K562 (cell line): ENCODE results near the gene PARD3. TPM values are rescaled to one million over a fixed set of nuclear protein-coding genes. Genes with fewer than 3 reads are reported as not detected.

Source experiments
- ATAC-seq: fragments of 200-7000 bp; cut with Tn5 transposase; 3 replicates; pipeline ENCODE4 v1.9.1; 2020; ENCODE audit warnings: moderate library complexity
- BruUV-seq: library from RNA; stranded (reverse); fragments of 400-500 nt; replicated peaks from 2 replicates; lab custom pipeline; 2021; lab: Mats Ljungman, UMichigan
- CTCF ChIA-PET: fragments of 300-600 bp; formaldehyde crosslinking; extraction: SDS; loops from one replicate; lab custom pipeline; 2021; ENCODE audit warnings: low intra/inter-chr PET ratio; lab: Yijun Ruan, JAX
- POLR2A ChIA-PET: fragments of 300-600, 350-650 bp; sonication (Branson Sonifier 250); formaldehyde crosslinking; extraction: SDS; loops from one replicate; lab custom pipeline; 2021; ENCODE audit warnings: antibody characterized with exemption, inconsistent platforms; lab: Yijun Ruan, JAX
- DNase-seq, 4 experiments: peaks; one replicate each; pipeline versions ENCODE4 v3.0.0 to v3.0.0-alpha.2; 2011 to 2018; ENCODE audit warnings: low spot score in 3 of 4, mixed read lengths in 3 of 4; ENCODE audit errors: extremely low read depth in 1 of 4
- FAIRE-seq: peaks from 2 replicates; lab custom pipeline; 2011; peaks lifted over from hg19 to GRCh38; lab: Jason Lieb, UNC
- H2AFZ ChIP-seq: 2 replicates; pipeline ENCODE4 v1.6.0; 2011; ENCODE audit warnings: low read depth, low read length, control low read depth, inconsistent platforms
- H3K27ac ChIP-seq: fragments of 200-600 bp; 3 replicates; pipeline ENCODE4 v1.8.0; 2011; ENCODE audit warnings: low read depth, mild to moderate bottlenecking, control low read depth, inconsistent platforms, low read length, moderate library complexity, mixed read lengths; ENCODE audit errors: extremely low read depth
- H3K27me3 ChIP-seq, 2 experiments: fragments of 300-600 bp in 1 of 2; 2 replicates in 1 of 2; 3 replicates in 1 of 2; pipeline versions ENCODE4 v1.6.0 to v1.8.0; 2011; ENCODE audit warnings: inconsistent platforms in 2 of 2, low read length in 2 of 2, mild to moderate bottlenecking in 1 of 2, mixed read lengths in 1 of 2, moderate library complexity in 1 of 2; ENCODE audit not compliant: control insufficient read depth in 2 of 2, insufficient read depth in 2 of 2
- H3K36me3 ChIP-seq: fragments of 300-600 bp; 3 replicates; pipeline ENCODE4 v1.8.0; 2011; ENCODE audit warnings: mild to moderate bottlenecking, low read length, inconsistent platforms; ENCODE audit not compliant: control insufficient read depth, insufficient read depth
- H3K4me1 ChIP-seq, 2 experiments: fragments of 200-600 bp in 1 of 2; replicated peaks in 1 of 2; 2 replicates in 1 of 2; 3 replicates in 1 of 2; pipeline versions ENCODE4 v1.5.1 to v1.8.0; 2011; ENCODE audit warnings: inconsistent platforms in 2 of 2, low read length in 2 of 2, mild to moderate bottlenecking in 1 of 2, mixed read lengths in 1 of 2, moderate library complexity in 1 of 2; ENCODE audit not compliant: control insufficient read depth in 2 of 2, insufficient read depth in 2 of 2
- H3K4me2 ChIP-seq: 2 replicates; pipeline ENCODE4 v1.6.1; 2011; ENCODE audit warnings: low read length, control low read depth, inconsistent platforms, mixed read lengths; ENCODE audit not compliant: insufficient read depth
- H3K4me3 ChIP-seq: fragments of 200-600 bp; sonication (generic), shearing (Covaris generic); 2 replicates; pipeline ENCODE4 v1.5.1; 2016; ENCODE audit warnings: control low read depth, inconsistent platforms
- H3K79me2 ChIP-seq: fragments of 200-600 bp; 3 replicates; pipeline ENCODE4 v1.8.0; 2011; ENCODE audit warnings: low read length, inconsistent platforms; ENCODE audit not compliant: control insufficient read depth, insufficient read depth
- H3K9ac ChIP-seq, 2 experiments: 2 replicates each; pipeline versions ENCODE4 v1.6.0 to v1.6.1; 2011; ENCODE audit warnings: low read depth in 2 of 2, low read length in 2 of 2, control low read depth in 1 of 2, inconsistent platforms in 1 of 2, mild to moderate bottlenecking in 1 of 2, mixed read lengths in 1 of 2; ENCODE audit not compliant: insufficient read depth in 1 of 2
- H3K9me1 ChIP-seq: one replicate; pipeline ENCODE4 v1.6.0; 2011; ENCODE audit warnings: inconsistent platforms, mild to moderate bottlenecking, low read length, moderate library complexity; ENCODE audit not compliant: control insufficient read depth, insufficient read depth
- H3K9me3 ChIP-seq: replicated peaks from 2 replicates; pipeline ENCODE4 v1.5.1; 2011; ENCODE audit warnings: low read depth, low read length, inconsistent platforms; ENCODE audit not compliant: control insufficient read depth, insufficient read depth
- H4K20me1 ChIP-seq: replicated peaks from 2 replicates; pipeline ENCODE4 v1.6.1; 2011; ENCODE audit warnings: low read length, inconsistent platforms, mixed read lengths; ENCODE audit not compliant: control insufficient read depth, insufficient read depth
- ATF7 ChIP-seq: fragments of 450-650 bp; IDR thresholded peaks from 2 replicates; pipeline ENCODE4 v1.7.1; 2014; ENCODE audit warnings: mild to moderate bottlenecking, moderate library complexity
- HDAC6 ChIP-seq: IDR thresholded peaks from 2 replicates; pipeline ENCODE4 v1.6.1; 2012; ENCODE audit warnings: low read depth, mild to moderate bottlenecking, control low read depth, inconsistent platforms, low read length, moderate library complexity
- MAFG ChIP-seq: fragments of 450-650 bp; conservative IDR thresholded peaks from 2 replicates; pipeline ENCODE4 v1.6.1; 2016; ENCODE audit warnings: missing genetic modification characterization, missing compliant biosample characterization
- NCOR1 ChIP-seq: fragments of 450-650 bp; IDR thresholded peaks from 2 replicates; pipeline ENCODE4 v1.6.1; 2016; ENCODE audit warnings: mild to moderate bottlenecking, moderate library complexity
- NFATC3 ChIP-seq: fragments of 450-650 bp; IDR thresholded peaks from 2 replicates; pipeline ENCODE4 v1.6.1; 2017; ENCODE audit warnings: mild to moderate bottlenecking
- NFE2 ChIP-seq: IDR thresholded peaks from 2 replicates; pipeline ENCODE4 v1.6.1; 2014; ENCODE audit warnings: antibody characterized with exemption, low read depth
- SIN3B ChIP-seq: fragments of 450-650 bp; IDR thresholded peaks from 2 replicates; pipeline ENCODE4 v1.6.1; 2017; ENCODE audit warnings: low read depth, mild to moderate bottlenecking, moderate library complexity
- ZFP1 ChIP-seq: fragments of 450-650 bp; formaldehyde crosslinking; IDR thresholded peaks from 2 replicates; pipeline ENCODE4 v1.4.0; 2020; ENCODE audit warnings: mild to moderate bottlenecking, mixed read lengths
- ZFP36 ChIP-seq: fragments of 150-350 bp; IDR thresholded peaks from 2 replicates; pipeline ENCODE4 v1.6.1; 2018; ENCODE audit warnings: low read length, low read depth; ENCODE audit not compliant: partially characterized antibody
- ZHX1 ChIP-seq: fragments of 150-350 bp; conservative IDR thresholded peaks from 2 replicates; pipeline ENCODE4 v1.6.1; 2014; ENCODE audit warnings: low read length
- ZNF134 ChIP-seq: fragments of 250-450 bp; sonication (Bioruptor Pico); conservative IDR thresholded peaks from 2 replicates; pipeline ENCODE4 v1.4.0; 2020
- ZNF140 ChIP-seq: fragments of 250-450 bp; sonication (Bioruptor Pico); IDR thresholded peaks from 2 replicates; pipeline ENCODE4 v1.8.0; 2021; ENCODE audit warnings: moderate library complexity, mild to moderate bottlenecking, inconsistent platforms
- ZNF316 ChIP-seq: fragments of 450-650 bp; IDR thresholded peaks from 2 replicates; pipeline ENCODE4 v1.6.1; 2016
- WGBS: fragments of 100-300 bp; shearing (Covaris generic); methylation state at CpG from one replicate; pipeline ENCODE4 v1.1.6; 2016; ENCODE audit warnings: low coverage, mixed read lengths; ENCODE audit not compliant: insufficient coverage; ENCODE audit errors: missing lambda C conversion rate; 5-methylcytosine and 5-hydroxymethylcytosine counted together
- in situ Hi-C: fragments of 300-500 bp; cut with MboI; formaldehyde crosslinking; loops from 4 replicates; pipeline ENCODE4 v1.15.0; 2018; ENCODE audit warnings: inconsistent platforms, mixed read lengths
- intact Hi-C: fragments of 100-400 bp; cut with micrococcal nuclease; formaldehyde crosslinking; loops from 2 replicates; pipeline ENCODE4 v1.14.2; 2022
- polyA plus RNA-seq, 8 experiments: library from polyadenylated mRNA; depleted of rRNA in 4 of 8; stranded (reverse) in 5 of 8; unstranded in 3 of 8; fragments of >200 nt; fragmentation: Nextera tagmentation in 2 of 8; fragmentation: Illumina TruSeq in 1 of 8; extraction: Ambion mirVana in 2 of 8; extraction: Trizol in 1 of 8; gene quantifications; 2 replicates each; pipeline versions ENCODE4 v1.2.1 to v1.2.3, GENCODE V29; 2011 to 2014; ENCODE audit warnings: inconsistent platforms in 1 of 8, missing spikeins in 1 of 8
- total RNA-seq, 7 experiments: library from RNA; depleted of rRNA in 6 of 7; stranded (reverse); fragments of >200 nt in 6 of 7; fragmentation: Illumina TruSeq in 2 of 7; extraction: Trizol in 2 of 7; gene quantifications; 2 replicates each; pipeline versions ENCODE4 v1.2.1 to v1.2.3, GENCODE V29; 2011 to 2021; ENCODE audit warnings: low replicate concordance in 1 of 7
- TF ChIP-seq, protein P1 (sequence below), 2 experiments: fragments of 200-800 bp in 1 of 2; sonication (Bioruptor generic) in 1 of 2; sonication (generic) in 1 of 2; formaldehyde crosslinking in 1 of 2; IDR thresholded peaks in 1 of 2; conservative IDR thresholded peaks in 1 of 2; 2 replicates each; pipeline versions ENCODE4 v1.5.0 to v1.6.1; 2016 to 2020; ENCODE audit warnings: missing compliant biosample characterization in 1 of 2, missing genetic modification characterization in 1 of 2, missing genetic modification reagents in 1 of 2
- TF ChIP-seq, protein P2 (sequence below): fragments of 250-450 bp; sonication (Bioruptor Pico); IDR thresholded peaks from 2 replicates; pipeline ENCODE4 v1.4.0; 2020; ENCODE audit warnings: mild to moderate bottlenecking, moderate library complexity

Gene PARD3
- total and polyA plus RNA-seq, 9 of the 15 experiments (the other 6 are each of a cell fraction or from before 2014, with no cell fraction given): 2.7 to 11.7 (median 7.7) TPM

DNA sequence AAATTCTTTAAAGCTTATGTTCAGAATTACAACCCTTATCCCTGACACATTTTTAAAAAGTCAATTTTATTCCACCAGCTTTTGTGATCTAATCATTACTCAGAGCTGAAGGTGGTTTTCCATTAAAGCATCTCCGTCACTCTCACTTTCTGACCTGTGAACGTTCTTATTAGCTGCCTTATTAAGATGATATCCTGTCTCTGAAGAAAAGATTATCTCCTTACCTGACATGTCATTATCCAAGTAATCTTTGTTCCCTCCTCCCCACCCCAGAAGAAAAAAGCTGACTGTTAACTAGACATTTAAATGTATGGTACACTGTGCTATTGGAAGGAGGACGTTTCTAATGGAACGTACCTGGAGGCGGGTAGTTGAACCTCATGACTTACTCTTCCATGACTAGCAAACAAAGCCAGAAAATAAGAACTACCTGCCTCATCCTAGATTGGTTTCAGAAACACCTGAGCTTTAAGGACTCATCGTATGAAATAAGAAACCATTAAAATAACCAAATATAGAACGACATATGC, 708.7 kb downstream of the PARD3 start (continued):
- TF ChIP-seq ATF7: no peak
- TF ChIP-seq HDAC6: no peak
- TF ChIP-seq ZFP36: no peak
- TF ChIP-seq NCOR1: no peak
- TF ChIP-seq ZHX1: no peak
- TF ChIP-seq, all 486 proteins: peak for 0

DNA sequence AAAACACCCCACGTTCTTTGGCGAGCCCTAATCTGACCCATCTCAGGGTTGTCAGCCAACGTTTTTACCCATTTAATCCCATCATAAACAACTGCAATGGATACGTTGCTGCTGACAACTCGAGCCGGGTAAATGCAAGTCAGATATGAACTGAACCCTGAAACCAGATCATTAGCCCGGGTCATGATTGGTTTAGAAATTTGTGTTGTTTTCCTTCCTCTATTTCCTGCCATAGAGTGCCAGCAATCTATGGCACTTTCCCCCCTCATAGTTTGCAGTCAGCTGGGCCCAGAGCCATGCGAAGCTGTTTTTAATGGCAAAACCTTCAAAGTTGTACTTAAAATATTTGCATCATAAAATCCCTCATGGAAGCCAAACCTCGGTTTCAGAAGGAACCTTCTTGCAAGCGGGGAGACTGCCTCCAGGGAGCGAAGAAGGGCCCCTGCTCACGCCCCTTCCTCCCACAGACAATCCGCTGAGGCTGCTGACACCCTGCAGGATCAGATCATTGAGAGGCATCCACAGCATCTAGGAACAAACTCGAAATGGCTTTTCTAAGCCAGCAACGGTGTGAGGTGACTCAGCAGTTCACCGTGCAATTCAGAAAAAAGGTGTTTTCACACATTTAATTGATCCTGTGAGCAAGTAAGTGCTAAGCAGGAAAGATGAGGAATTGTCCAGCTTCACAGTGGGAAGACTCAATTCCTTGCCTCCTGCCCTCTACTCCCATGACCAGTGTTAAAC, 710.1 kb downstream of the PARD3 start:
- Histone ChIP-seq H3K4me3 (no peak overlapping the region), H3K79me2 (no peaks in the 10 kb centered on the region), H3K27me3 (peaks cover 2 to 19% of the 10 kb centered on the region in 2 experiments; a peak in 3 of 5 replicates), H2AFZ (no peak overlapping the region), H3K4me1 (no peaks in the 10 kb centered on the region), H3K27ac (no peak overlapping the region), H3K4me2 (no peak overlapping the region), H3K9me3 (no peaks in the 10 kb centered on the region), H3K9ac (no peak overlapping the region), H3K36me3 (no peaks in the 10 kb centered on the region), H4K20me1 (no peaks in the 10 kb centered on the region), H3K9me1 (no peaks in the 10 kb centered on the region)
- BruUV-seq: no TSS peak
- no peak for FAIRE-seq
- under 1% methylated on average over 16 of the region's 16 CpGs for WGBS
- no peak for ATAC-seq
- ChIA-PET CTCF (no interaction called here), POLR2A (no interaction called here)
- intact Hi-C loops: no loop called here
- no peak for DNase-seq
- in situ Hi-C loops: no loop called here
- no peak for TF ChIP-seq ZNF140 (CRISPR knock-in tag)
- TF ChIP-seq, protein P1, sequence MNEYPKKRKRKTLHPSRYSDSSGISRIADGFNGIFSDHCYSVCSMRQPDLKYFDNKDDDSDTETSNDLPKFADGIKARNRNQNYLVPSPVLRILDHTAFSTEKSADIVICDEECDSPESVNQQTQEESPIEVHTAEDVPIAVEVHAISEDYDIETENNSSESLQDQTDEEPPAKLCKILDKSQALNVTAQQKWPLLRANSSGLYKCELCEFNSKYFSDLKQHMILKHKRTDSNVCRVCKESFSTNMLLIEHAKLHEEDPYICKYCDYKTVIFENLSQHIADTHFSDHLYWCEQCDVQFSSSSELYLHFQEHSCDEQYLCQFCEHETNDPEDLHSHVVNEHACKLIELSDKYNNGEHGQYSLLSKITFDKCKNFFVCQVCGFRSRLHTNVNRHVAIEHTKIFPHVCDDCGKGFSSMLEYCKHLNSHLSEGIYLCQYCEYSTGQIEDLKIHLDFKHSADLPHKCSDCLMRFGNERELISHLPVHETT (CRISPR knock-in tag; conservative IDR thresholded peaks at IDR 0.05 in 1 of 2, IDR thresholded peaks at IDR 0.05 in 1 of 2): no peak
- no peak for TF ChIP-seq ZNF134 (CRISPR knock-in tag)
- peak; percentile 45; the same call in 1 of the 2 replicates for TF ChIP-seq NFE2
- TF ChIP-seq SIN3B: no peak
- TF ChIP-seq, protein P2, sequence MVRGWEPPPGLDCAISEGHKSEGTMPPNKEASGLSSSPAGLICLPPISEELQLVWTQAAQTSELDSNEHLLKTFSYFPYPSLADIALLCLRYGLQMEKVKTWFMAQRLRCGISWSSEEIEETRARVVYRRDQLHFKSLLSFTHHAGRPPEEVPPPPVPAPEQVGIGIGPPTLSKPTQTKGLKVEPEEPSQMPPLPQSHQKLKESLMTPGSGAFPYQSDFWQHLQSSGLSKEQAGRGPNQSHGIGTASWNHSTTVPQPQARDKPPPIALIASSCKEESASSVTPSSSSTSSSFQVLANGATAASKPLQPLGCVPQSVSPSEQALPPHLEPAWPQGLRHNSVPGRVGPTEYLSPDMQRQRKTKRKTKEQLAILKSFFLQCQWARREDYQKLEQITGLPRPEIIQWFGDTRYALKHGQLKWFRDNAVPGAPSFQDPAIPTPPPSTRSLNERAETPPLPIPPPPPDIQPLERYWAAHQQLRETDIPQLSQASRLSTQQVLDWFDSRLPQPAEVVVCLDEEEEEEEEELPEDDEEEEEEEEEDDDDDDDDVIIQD (CRISPR knock-in tag): no peak
- no peak for TF ChIP-seq NFATC3
- TF ChIP-seq ZNF316: peak; percentile 18; the same call in 1 of the 2 replicates
- TF ChIP-seq MAFG (tag): 0 out of 2 replicates have a peak, but pooled peaks have one; percentile 33
- TF ChIP-seq ZFP1 (CRISPR knock-in tag): no peak
